SK-N-SH treated with all-trans-retinoic acid at 6 μM for 48 hours (cell line): ENCODE data around the gene TYSND1.

Experiments
- ATAC-seq: fragments of 200-7000 bp; cut with Tn5 transposase; 3 replicates; pipeline ENCODE4 v1.9.1; 2020; ENCODE audit warnings: mild to moderate bottlenecking, moderate library complexity
- ARNTL ChIP-seq: fragments of 450-650 bp; formaldehyde crosslinking; IDR thresholded peaks from 2 replicates; pipeline ENCODE4 v1.5.0; 2020; ENCODE audit warnings: low read depth, mild to moderate bottlenecking, moderate library complexity, borderline replicate concordance
- BACH2 ChIP-seq: fragments of 250-450 bp; sonication (Bioruptor Pico); IDR thresholded peaks from 2 replicates; pipeline ENCODE4 v1.9.0; 2021; ENCODE audit warnings: mild to moderate bottlenecking, borderline replicate concordance
- CSDC2 ChIP-seq: fragments of 250-450 bp; sonication (Bioruptor Pico); IDR thresholded peaks from 2 replicates; pipeline ENCODE4 v1.5.0; 2020; ENCODE audit warnings: mild to moderate bottlenecking, moderate library complexity
- ESRRG ChIP-seq: fragments of 250-450 bp; sonication (Bioruptor Pico); IDR thresholded peaks from 2 replicates; pipeline ENCODE4 v1.6.1; 2021; ENCODE audit warnings: mild to moderate bottlenecking
- GLIS3 ChIP-seq: fragments of 250-450 bp; sonication (Bioruptor Pico); IDR thresholded peaks from 2 replicates; pipeline ENCODE4 v1.5.0; 2020; ENCODE audit warnings: mild to moderate bottlenecking, moderate library complexity
- ISL1 ChIP-seq: fragments of 250-450 bp; sonication (Bioruptor Pico); IDR thresholded peaks from 2 replicates; pipeline ENCODE4 v2.1.2; 2022; ENCODE audit warnings: mild to moderate bottlenecking, moderate library complexity
- OSR1 ChIP-seq: fragments of 250-450 bp; sonication (Bioruptor Pico); IDR thresholded peaks from 2 replicates; pipeline ENCODE4 v1.8.0; 2022; ENCODE audit warnings: moderate library complexity, mild to moderate bottlenecking, inconsistent platforms
- PPARA ChIP-seq: fragments of 250-450 bp; sonication (Bioruptor Pico); IDR thresholded peaks from 2 replicates; pipeline ENCODE4 v1.5.0; 2020; ENCODE audit warnings: mild to moderate bottlenecking, borderline replicate concordance
- RARB ChIP-seq: fragments of 250-450 bp; sonication (Bioruptor Pico); IDR thresholded peaks from 2 replicates; pipeline ENCODE4 v1.8.0; 2021; ENCODE audit warnings: mild to moderate bottlenecking, moderate library complexity
- SNAI2 ChIP-seq: fragments of 250-450 bp; sonication (Bioruptor Pico); IDR thresholded peaks from 2 replicates; pipeline ENCODE4 v1.5.0; 2020; ENCODE audit warnings: mild to moderate bottlenecking, moderate library complexity
- TCF4 ChIP-seq: fragments of 250-450 bp; sonication (Bioruptor Pico); IDR thresholded peaks from 2 replicates; pipeline ENCODE4 v1.8.0; 2021; ENCODE audit warnings: mild to moderate bottlenecking, moderate library complexity, borderline replicate concordance
- ZC3H10 ChIP-seq: fragments of 250-450 bp; sonication (Bioruptor Pico); IDR thresholded peaks from 2 replicates; pipeline ENCODE4 v1.5.1; 2021; ENCODE audit warnings: mild to moderate bottlenecking, moderate library complexity
- ZFP3 ChIP-seq: fragments of 250-450 bp; sonication (Bioruptor Pico); IDR thresholded peaks from 2 replicates; pipeline ENCODE4 v1.5.0; 2020; ENCODE audit warnings: mild to moderate bottlenecking, moderate library complexity
- ZFP30 ChIP-seq: fragments of 450-650 bp; formaldehyde crosslinking; IDR thresholded peaks from 2 replicates; pipeline ENCODE4 v1.5.0; 2022; ENCODE audit warnings: mild to moderate bottlenecking, moderate library complexity
- ZNF565 ChIP-seq: fragments of 450-650 bp; formaldehyde crosslinking; conservative IDR thresholded peaks from 2 replicates; pipeline ENCODE4 v1.5.0; 2020; ENCODE audit warnings: low read depth, mild to moderate bottlenecking, moderate library complexity
- ZNF70 ChIP-seq: fragments of 450-650 bp; formaldehyde crosslinking; IDR thresholded peaks from 2 replicates; pipeline ENCODE4 v1.5.0; 2020; ENCODE audit warnings: mild to moderate bottlenecking, moderate library complexity
- TF ChIP-seq, protein P1 (sequence below): fragments of 250-450 bp; sonication (Bioruptor Pico); IDR thresholded peaks from 2 replicates; pipeline ENCODE4 v1.5.1; 2021; ENCODE audit warnings: mild to moderate bottlenecking, moderate library complexity
- TF ChIP-seq, protein P2 (sequence below): fragments of 250-450 bp; sonication (Bioruptor Pico); IDR thresholded peaks from 2 replicates; pipeline ENCODE4 v1.5.0; 2020; ENCODE audit warnings: mild to moderate bottlenecking, moderate library complexity
- TF ChIP-seq, protein P3 (sequence below): fragments of 250-450 bp; sonication (Bioruptor Pico); IDR thresholded peaks from 2 replicates; pipeline ENCODE4 v1.8.0; 2020; ENCODE audit warnings: mild to moderate bottlenecking, moderate library complexity, borderline replicate concordance
- TF ChIP-seq, protein P4 (sequence below): fragments of 250-450 bp; sonication (Bioruptor Pico); IDR thresholded peaks from 2 replicates; pipeline ENCODE4 v1.8.0; 2021; ENCODE audit warnings: low read depth, mild to moderate bottlenecking, moderate library complexity, borderline replicate concordance

The TYSND1 gene

DNA sequence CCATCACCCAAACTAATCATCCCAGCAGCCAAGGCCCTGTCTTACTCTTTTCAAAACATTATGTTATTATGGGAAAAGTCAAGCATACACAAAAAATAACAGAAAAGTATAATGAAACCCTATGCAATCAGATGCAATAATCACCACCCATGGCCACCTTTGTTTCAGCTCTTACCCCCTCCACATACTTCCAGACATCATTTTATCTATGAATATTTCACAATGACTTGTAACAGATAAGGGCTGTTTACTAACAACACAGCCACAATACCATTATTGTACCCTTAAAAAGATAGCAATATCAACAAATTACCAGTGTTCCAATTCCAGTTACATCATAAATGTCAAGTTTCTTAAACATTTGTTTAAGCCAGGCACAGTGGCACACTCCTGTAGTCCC, 49.0 kb downstream of the TYSND1 start:
- no peak for ATAC-seq
- TF ChIP-seq OSR1 (CRISPR knock-in tag) (no peak), ESRRG (CRISPR knock-in tag) (no peak), ZFP3 (CRISPR knock-in tag) (no peak), GLIS3 (CRISPR knock-in tag) (no peak), CSDC2 (CRISPR knock-in tag) (no peak), ZNF565 (no peak), ZFP30 (CRISPR knock-in tag) (no peak), RARB (CRISPR knock-in tag) (no peak), ARNTL (CRISPR knock-in tag) (no peak), SNAI2 (CRISPR knock-in tag) (no peak), BACH2 (CRISPR knock-in tag) (no peak)
- TF ChIP-seq, protein P1, sequence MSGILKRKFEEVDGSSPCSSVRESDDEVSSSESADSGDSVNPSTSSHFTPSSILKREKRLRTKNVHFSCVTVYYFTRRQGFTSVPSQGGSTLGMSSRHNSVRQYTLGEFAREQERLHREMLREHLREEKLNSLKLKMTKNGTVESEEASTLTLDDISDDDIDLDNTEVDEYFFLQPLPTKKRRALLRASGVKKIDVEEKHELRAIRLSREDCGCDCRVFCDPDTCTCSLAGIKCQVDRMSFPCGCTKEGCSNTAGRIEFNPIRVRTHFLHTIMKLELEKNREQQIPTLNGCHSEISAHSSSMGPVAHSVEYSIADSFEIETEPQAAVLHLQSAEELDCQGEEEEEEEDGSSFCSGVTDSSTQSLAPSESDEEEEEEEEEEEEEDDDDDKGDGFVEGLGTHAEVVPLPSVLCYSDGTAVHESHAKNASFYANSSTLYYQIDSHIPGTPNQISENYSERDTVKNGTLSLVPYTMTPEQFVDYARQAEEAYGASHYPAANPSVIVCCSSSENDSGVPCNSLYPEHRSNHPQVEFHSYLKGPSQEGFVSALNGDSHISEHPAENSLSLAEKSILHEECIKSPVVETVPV (CRISPR knock-in tag): no peak
- TF ChIP-seq, protein P2, sequence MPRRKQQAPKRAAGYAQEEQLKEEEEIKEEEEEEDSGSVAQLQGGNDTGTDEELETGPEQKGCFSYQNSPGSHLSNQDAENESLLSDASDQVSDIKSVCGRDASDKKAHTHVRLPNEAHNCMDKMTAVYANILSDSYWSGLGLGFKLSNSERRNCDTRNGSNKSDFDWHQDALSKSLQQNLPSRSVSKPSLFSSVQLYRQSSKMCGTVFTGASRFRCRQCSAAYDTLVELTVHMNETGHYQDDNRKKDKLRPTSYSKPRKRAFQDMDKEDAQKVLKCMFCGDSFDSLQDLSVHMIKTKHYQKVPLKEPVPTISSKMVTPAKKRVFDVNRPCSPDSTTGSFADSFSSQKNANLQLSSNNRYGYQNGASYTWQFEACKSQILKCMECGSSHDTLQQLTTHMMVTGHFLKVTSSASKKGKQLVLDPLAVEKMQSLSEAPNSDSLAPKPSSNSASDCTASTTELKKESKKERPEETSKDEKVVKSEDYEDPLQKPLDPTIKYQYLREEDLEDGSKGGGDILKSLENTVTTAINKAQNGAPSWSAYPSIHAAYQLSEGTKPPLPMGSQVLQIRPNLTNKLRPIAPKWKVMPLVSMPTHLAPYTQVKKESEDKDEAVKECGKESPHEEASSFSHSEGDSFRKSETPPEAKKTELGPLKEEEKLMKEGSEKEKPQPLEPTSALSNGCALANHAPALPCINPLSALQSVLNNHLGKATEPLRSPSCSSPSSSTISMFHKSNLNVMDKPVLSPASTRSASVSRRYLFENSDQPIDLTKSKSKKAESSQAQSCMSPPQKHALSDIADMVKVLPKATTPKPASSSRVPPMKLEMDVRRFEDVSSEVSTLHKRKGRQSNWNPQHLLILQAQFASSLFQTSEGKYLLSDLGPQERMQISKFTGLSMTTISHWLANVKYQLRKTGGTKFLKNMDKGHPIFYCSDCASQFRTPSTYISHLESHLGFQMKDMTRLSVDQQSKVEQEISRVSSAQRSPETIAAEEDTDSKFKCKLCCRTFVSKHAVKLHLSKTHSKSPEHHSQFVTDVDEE (CRISPR knock-in tag): no peak
- TF ChIP-seq, protein P3, sequence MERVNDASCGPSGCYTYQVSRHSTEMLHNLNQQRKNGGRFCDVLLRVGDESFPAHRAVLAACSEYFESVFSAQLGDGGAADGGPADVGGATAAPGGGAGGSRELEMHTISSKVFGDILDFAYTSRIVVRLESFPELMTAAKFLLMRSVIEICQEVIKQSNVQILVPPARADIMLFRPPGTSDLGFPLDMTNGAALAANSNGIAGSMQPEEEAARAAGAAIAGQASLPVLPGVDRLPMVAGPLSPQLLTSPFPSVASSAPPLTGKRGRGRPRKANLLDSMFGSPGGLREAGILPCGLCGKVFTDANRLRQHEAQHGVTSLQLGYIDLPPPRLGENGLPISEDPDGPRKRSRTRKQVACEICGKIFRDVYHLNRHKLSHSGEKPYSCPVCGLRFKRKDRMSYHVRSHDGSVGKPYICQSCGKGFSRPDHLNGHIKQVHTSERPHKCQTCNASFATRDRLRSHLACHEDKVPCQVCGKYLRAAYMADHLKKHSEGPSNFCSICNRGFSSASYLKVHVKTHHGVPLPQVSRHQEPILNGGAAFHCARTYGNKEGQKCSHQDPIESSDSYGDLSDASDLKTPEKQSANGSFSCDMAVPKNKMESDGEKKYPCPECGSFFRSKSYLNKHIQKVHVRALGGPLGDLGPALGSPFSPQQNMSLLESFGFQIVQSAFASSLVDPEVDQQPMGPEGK (CRISPR knock-in tag): no peak

DNA sequence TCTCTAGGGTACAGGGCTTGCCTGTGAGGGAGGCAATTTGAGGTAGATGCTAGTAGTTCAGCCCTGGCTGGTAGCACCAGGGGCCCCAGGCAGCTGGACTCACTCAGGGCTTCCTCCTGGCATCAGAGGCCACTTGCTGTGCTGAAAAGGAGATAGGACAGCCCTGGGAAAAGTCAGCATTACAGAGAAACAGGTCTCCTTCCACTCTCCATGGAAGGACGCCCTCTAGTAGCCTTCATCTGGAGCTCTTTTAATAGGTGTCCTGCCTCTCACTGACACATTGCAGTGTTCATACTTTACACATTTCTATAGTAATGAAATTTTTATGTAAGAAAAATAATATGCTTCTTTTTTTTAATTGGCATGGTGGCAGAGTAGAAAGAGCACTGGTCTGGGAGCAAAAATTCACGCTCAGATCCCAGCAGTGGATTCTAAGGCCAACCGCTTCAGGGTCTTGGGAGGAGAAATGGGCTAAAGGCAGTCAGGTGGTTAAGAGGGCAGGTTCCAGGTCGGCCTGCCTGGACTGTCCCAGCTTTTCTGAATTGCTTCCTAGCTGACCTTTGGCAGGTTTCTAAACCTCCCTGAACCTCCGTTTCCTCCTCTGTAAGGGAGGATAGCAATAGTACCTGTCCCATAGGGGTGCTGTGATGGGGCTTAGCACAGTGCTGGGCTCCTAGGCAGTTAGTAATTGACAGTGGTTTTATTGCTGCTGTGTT, 49.6 kb downstream of the TYSND1 start:
- TF ChIP-seq OSR1 (CRISPR knock-in tag) (no peak), RARB (CRISPR knock-in tag) (no peak), SNAI2 (CRISPR knock-in tag) (no peak), GLIS3 (CRISPR knock-in tag) (no peak), ESRRG (CRISPR knock-in tag) (no peak), ZNF565 (no peak), ISL1 (CRISPR knock-in tag) (no peak), ZFP30 (CRISPR knock-in tag) (no peak), ZNF70 (CRISPR knock-in tag) (no peak), TCF4 (CRISPR knock-in tag) (no peak), PPARA (CRISPR knock-in tag) (no peak), CSDC2 (CRISPR knock-in tag) (no peak), ARNTL (CRISPR knock-in tag) (no peak), ZC3H10 (no peak), BACH2 (CRISPR knock-in tag) (no peak), ZFP3 (CRISPR knock-in tag) (no peak)
- TF ChIP-seq, protein P1 (CRISPR knock-in tag): no peak
- TF ChIP-seq, protein P2 (CRISPR knock-in tag): no peak
- TF ChIP-seq, protein P3 (CRISPR knock-in tag): no peak
- TF ChIP-seq, protein P4, sequence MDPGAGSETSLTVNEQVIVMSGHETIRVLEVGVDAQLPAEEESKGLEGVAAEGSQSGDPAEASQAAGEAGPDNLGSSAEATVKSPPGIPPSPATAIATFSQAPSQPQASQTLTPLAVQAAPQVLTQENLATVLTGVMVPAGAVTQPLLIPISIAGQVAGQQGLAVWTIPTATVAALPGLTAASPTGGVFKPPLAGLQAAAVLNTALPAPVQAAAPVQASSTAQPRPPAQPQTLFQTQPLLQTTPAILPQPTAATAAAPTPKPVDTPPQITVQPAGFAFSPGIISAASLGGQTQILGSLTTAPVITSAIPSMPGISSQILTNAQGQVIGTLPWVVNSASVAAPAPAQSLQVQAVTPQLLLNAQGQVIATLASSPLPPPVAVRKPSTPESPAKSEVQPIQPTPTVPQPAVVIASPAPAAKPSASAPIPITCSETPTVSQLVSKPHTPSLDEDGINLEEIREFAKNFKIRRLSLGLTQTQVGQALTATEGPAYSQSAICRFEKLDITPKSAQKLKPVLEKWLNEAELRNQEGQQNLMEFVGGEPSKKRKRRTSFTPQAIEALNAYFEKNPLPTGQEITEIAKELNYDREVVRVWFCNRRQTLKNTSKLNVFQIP: no peak
- no peak for ATAC-seq
